Adrenal gland (tissue), 12 donors: ENCODE data around the gene TAS2R4. TPM values are rescaled to one million over a fixed set of nuclear protein-coding genes. Genes with fewer than 3 reads are reported as not detected.
"Not testable (repeated sequence)": the region's sequence is repeated elsewhere in the genome, so short reads cannot be mapped to it uniquely, and the experiment has no call there.

Source experiments
- DNase-seq, 7 donors: peaks; one replicate each; pipeline ENCODE4 v3.0.0-alpha.2; 2019 to 2020
- H3K27ac ChIP-seq, 5 donors: fragments of 200-600 bp; sonication (generic) in 4 of 5; 1 replicate in 3 of 5; 2 replicates in 2 of 5; pipeline versions ENCODE4 v1.5.1 to v1.8.0; 2016 to 2020; ENCODE audit warnings: mild to moderate bottlenecking in 1 of 5
- H3K27me3 ChIP-seq: fragments of 200-600 bp; 2 replicates; pipeline ENCODE4 v1.8.0; 2021
- H3K36me3 ChIP-seq, 2 donors: fragments of 200-600 bp; replicated peaks in 1 of 2; 1 replicate in 1 of 2; 2 replicates in 1 of 2; pipeline versions ENCODE4 v1.5.1 to v1.8.0; 2018 to 2022
- H3K4me1 ChIP-seq, 2 donors: fragments of 200-600 bp; replicated peaks in 1 of 2; 1 replicate in 1 of 2; 2 replicates in 1 of 2; pipeline versions ENCODE4 v1.5.1 to v1.8.0; 2018 to 2021
- H3K4me3 ChIP-seq, 4 donors: fragments of 200-600 bp; sonication (generic) in 3 of 4; one replicate each; pipeline ENCODE4 v1.5.1; 2016 to 2018
- H3K9me3 ChIP-seq, 3 donors: fragments of 200-600 bp; sonication (generic) in 1 of 3; replicated peaks in 1 of 3; 1 replicate in 2 of 3; 2 replicates in 1 of 3; pipeline versions ENCODE4 v1.5.1 to v1.8.0; 2016 to 2021
- CTCF ChIP-seq, 6 experiments: fragments of 450-650 bp in 4 of 6; fragments of 200-600 bp in 2 of 6; sonication (generic) in 1 of 6; IDR thresholded peaks; 1 replicate in 5 of 6; 2 replicates in 1 of 6; pipeline versions ENCODE4 v1.5.1 to v1.8.0; 2016 to 2021; ENCODE audit warnings: antibody characterized with exemption in 6 of 6, mild to moderate bottlenecking in 2 of 6, moderate library complexity in 1 of 6
- POLR2A ChIP-seq, 2 donors: fragments of 450-650 bp; IDR thresholded peaks; one replicate each; pipeline ENCODE4 v1.6.1; 2017; ENCODE audit warnings: antibody characterized with exemption in 2 of 2, mild to moderate bottlenecking in 2 of 2, moderate library complexity in 1 of 2
- WGBS, 4 donors: extraction: QIAGEN DNeasy Blood & Tissue Kit in 2 of 4; methylation state at CpG; one replicate each; pipeline versions ENCODE4 v1.1.5 to v1.1.7; 2013 to 2017; 5-methylcytosine and 5-hydroxymethylcytosine counted together
- intact Hi-C, 2 donors: fragments of 100-400 bp; cut with DNase I; formaldehyde crosslinking; loops; one replicate each; pipeline versions ENCODE4 v1.14.1 to v1.15.0; 2022 to 2023
- polyA plus RNA-seq, 3 donors: library from polyadenylated mRNA; stranded (reverse); fragments of 200-250 nt in 2 of 3; fragments of 350-450 nt in 1 of 3; fragmentation: Illumina TruSeq in 1 of 3; extraction: RNeasy Lipid Tissue Mini Kit (QIAGEN cat#74804) in 1 of 3; gene quantifications; one replicate each; pipeline ENCODE4 v1.2.3, GENCODE V29; 2013 to 2014
- total RNA-seq, 9 donors: library from RNA; depleted of rRNA in 4 of 9; stranded (reverse); fragments of >200 nt in 4 of 9; fragments of 120-200 nt in 1 of 9; fragmentation: NEBNext Ultra II Directional in 1 of 9; extraction: Animal tissue kit (Norgen Biotek cat#: 25700) in 1 of 9; gene quantifications; one replicate each; pipeline versions ENCODE4 v1.1.0 to v1.2.4, GENCODE V29; 2013 to 2023
- donor health status: healthy with polysubstance abuse.
- donor health status: Bipolar disorder and iron deficiency.
- donor health status: DM: yes; HTN: yes; CAD: no.
- donor health status: DM: no; HTN: no; CAD: no.
- donor health status: DM: no; HTN: no; CAD: no.
- donor health status: DM: yes; HTN: yes; CAD: no.

TAS2R4 gene
- total and polyA plus RNA-seq, 12 donors = 0.22 to 5.2 (median 0.41) TPM; not detected in 1

GRCh38 chr7:141739250-141739649 lies 37.2 kb upstream of the TAS2R4 start:
- peaks cover 0 to 35% of the 10 kb centered on the region in 2 donors for H3K36me3 ChIP-seq
- H3K27ac ChIP-seq = peak overlapping the region in 1 of 5 donors; percentile 80
- peak overlapping the region in 1 of 4 donors; percentile 89 for H3K4me3 ChIP-seq
- TF ChIP-seq POLR2A (IDR thresholded peaks at IDR 0.05) = no peak
- TF ChIP-seq CTCF (IDR thresholded peaks at IDR 0.05) = no peak
- peaks cover 10 to 29% of the 10 kb centered on the region in 2 donors for H3K4me1 ChIP-seq
- DNase-seq = no peak
- no peaks in the 10 kb centered on the region for H3K9me3 ChIP-seq
- H3K27me3 ChIP-seq = no peaks in the 10 kb centered on the region
- WGBS, 4 donors = 49 to 67% (median 65%) methylated on average over 3 of the region's 3 CpGs
- intact Hi-C loops = no loop called here

GRCh38 chr7:141742229-141742628 lies 34.2 kb upstream of the TAS2R4 start:
- Histone ChIP-seq H3K27ac (no peak overlapping the region), H3K9me3 (no peaks in the 10 kb centered on the region), H3K27me3 (no peaks in the 10 kb centered on the region), H3K36me3 (peaks cover 0 to 64% of the 10 kb centered on the region in 2 donors), H3K4me1 (peaks cover 8 to 24% of the 10 kb centered on the region in 2 donors), H3K4me3 (no peak overlapping the region)
- DNase-seq = no peak
- no peak for TF ChIP-seq POLR2A (IDR thresholded peaks at IDR 0.05)
- no peak for TF ChIP-seq CTCF (IDR thresholded peaks at IDR 0.05)
- intact Hi-C loops = no loop called here
- WGBS, 4 donors = 39 to 62% (median 46%) methylated on average over 1 of the region's 1 CpG

- Histone ChIP-seq H3K27ac (no peak overlapping the region), H3K36me3 (peaks cover 0 to 83% of the 10 kb centered on the region in 2 donors), H3K9me3 (no peaks in the 10 kb centered on the region), H3K27me3 (no peaks in the 10 kb centered on the region), H3K4me1 (peaks cover 1 to 15% of the 10 kb centered on the region in 2 donors), H3K4me3 (no peak overlapping the region)
- no peak for DNase-seq
- intact Hi-C loops = no loop called here
- 81 to 86% (median 84%) methylated on average over 2 of the region's 2 CpGs for WGBS, 4 donors
- TF ChIP-seq POLR2A (IDR thresholded peaks at IDR 0.05) = no peak
- TF ChIP-seq CTCF (IDR thresholded peaks at IDR 0.05) = no peak
Observed at GRCh38 chr7:141744131-141744530, 32.3 kb upstream of the TAS2R4 start.

GRCh38 chr7:141748396-141748795 lies 28.1 kb upstream of the TAS2R4 start:
- H3K27ac ChIP-seq = no peak overlapping the region
- H3K9me3 ChIP-seq = peaks cover 0 to 17% (median 0%) of the 10 kb centered on the region in 3 donors
- WGBS, 4 donors = 94 to 97% (median 95%) methylated on average over 2 of the region's 2 CpGs
- TF ChIP-seq POLR2A (IDR thresholded peaks at IDR 0.05) = no peak
- TF ChIP-seq CTCF (IDR thresholded peaks at IDR 0.05) = no peak
- H3K4me1 ChIP-seq = no peaks in the 10 kb centered on the region
- H3K27me3 ChIP-seq = no peaks in the 10 kb centered on the region
- no peak overlapping the region for H3K4me3 ChIP-seq
- intact Hi-C loops = no loop called here
- DNase-seq = no peak
- peaks cover 0 to 85% of the 10 kb centered on the region in 2 donors for H3K36me3 ChIP-seq

- intact Hi-C loops, H3K27ac ChIP-seq, H3K4me3 ChIP-seq, DNase-seq, H3K4me1 ChIP-seq, H3K27me3 ChIP-seq: not testable (repeated sequence)
- WGBS, 4 donors = 98% methylated on average over 10 of the region's 10 CpGs
- Histone ChIP-seq H3K36me3 (peaks cover 0 to 54% of the 10 kb centered on the region in 2 donors), H3K9me3 (peaks cover 0 to 17% (median 0%) of the 10 kb centered on the region in 3 donors)
Observed at GRCh38 chr7:141751904-141752303, 24.6 kb upstream of the TAS2R4 start.
